K562 (cell line): ENCODE data around the gene CDKN2B-AS1. TPM values are rescaled to one million over a fixed set of nuclear protein-coding genes. Genes with fewer than 3 reads are reported as not detected.

Source experiments
- BMI1 ChIP-seq: fragments of 150-350 bp; IDR thresholded peaks from 2 replicates; pipeline ENCODE4 v1.6.1; 2014; ENCODE audit warnings: low read length
- FIP1L1 ChIP-seq: fragments of 200-400 bp; formaldehyde crosslinking; IDR thresholded peaks from 2 replicates; pipeline ENCODE4 v1.6.1; 2018; ENCODE audit warnings: mild to moderate bottlenecking, low read depth, low read length; ENCODE audit not compliant: poor library complexity, severe bottlenecking
- SETDB1 ChIP-seq: IDR thresholded peaks from one replicate; pipeline ENCODE4 v1.6.1; 2012; ENCODE audit warnings: low read length, control low read depth, inconsistent platforms
- SIRT6 ChIP-seq: IDR thresholded peaks from one replicate; pipeline ENCODE4 v1.6.1; 2012; ENCODE audit warnings: low read depth, mild to moderate bottlenecking, control low read depth, inconsistent platforms, low read length, moderate library complexity
- ZNF253 ChIP-seq: fragments of 250-450 bp; sonication (Bioruptor Pico); conservative IDR thresholded peaks from 2 replicates; pipeline ENCODE4 v1.6.1; 2021; ENCODE audit warnings: mild to moderate bottlenecking
- polyA plus RNA-seq, 8 experiments: library from polyadenylated mRNA; depleted of rRNA in 4 of 8; stranded (reverse) in 5 of 8; unstranded in 3 of 8; fragments of >200 nt; fragmentation: Nextera tagmentation in 2 of 8; fragmentation: Illumina TruSeq in 1 of 8; extraction: Ambion mirVana in 2 of 8; extraction: Trizol in 1 of 8; gene quantifications; 2 replicates each; pipeline versions ENCODE4 v1.2.1 to v1.2.3, GENCODE V29; 2011 to 2014; ENCODE audit warnings: inconsistent platforms in 1 of 8, missing spikeins in 1 of 8
- total RNA-seq, 7 experiments: library from RNA; depleted of rRNA in 6 of 7; stranded (reverse); fragments of >200 nt in 6 of 7; fragmentation: Illumina TruSeq in 2 of 7; extraction: Trizol in 2 of 7; gene quantifications; 2 replicates each; pipeline versions ENCODE4 v1.2.1 to v1.2.3, GENCODE V29; 2011 to 2021; ENCODE audit warnings: low replicate concordance in 1 of 7
- TF ChIP-seq, protein P1 (sequence below), 2 experiments: fragments of 150-350 bp in 1 of 2; IDR thresholded peaks; 2 replicates each; pipeline ENCODE4 v1.6.1; 2012 to 2016; ENCODE audit warnings: low read depth in 2 of 2, low read length in 2 of 2, mild to moderate bottlenecking in 1 of 2, moderate library complexity in 1 of 2
- TF ChIP-seq, protein P2 (sequence below): fragments of 450-650 bp; IDR thresholded peaks from 2 replicates; pipeline ENCODE4 v1.6.1; 2016; ENCODE audit warnings: missing biosample characterization, missing genetic modification characterization
- TF ChIP-seq, protein P3 (sequence below), 3 experiments: fragments of 200-800 bp in 1 of 3; fragments of 250-450 bp in 1 of 3; fragments of 450-650 bp in 1 of 3; sonication (Bioruptor Pico) in 1 of 3; sonication (Bioruptor generic) in 1 of 3; formaldehyde crosslinking in 1 of 3; IDR thresholded peaks; 2 replicates each; pipeline versions ENCODE4 v1.6.1 to v1.8.0; 2016 to 2022; ENCODE audit warnings: mild to moderate bottlenecking in 2 of 3, missing genetic modification characterization in 2 of 3, missing compliant biosample characterization in 1 of 3, moderate library complexity in 1 of 3
- TF ChIP-seq, protein P4 (sequence below): sonication (generic); formaldehyde crosslinking; IDR thresholded peaks from 2 replicates; pipeline ENCODE4 v1.8.1; 2023; ENCODE audit warnings: mild to moderate bottlenecking, missing genetic modification reagents
- TF ChIP-seq, protein P5 (sequence below): fragments of 250-450 bp; sonication (Bioruptor Pico); IDR thresholded peaks from 2 replicates; pipeline ENCODE4 v1.5.0; 2021

The CDKN2B-AS1 gene
- total and polyA plus RNA-seq, 9 of the 15 experiments (the other 6 are each of a cell fraction or from before 2014, with no cell fraction given), result not detected

DNA sequence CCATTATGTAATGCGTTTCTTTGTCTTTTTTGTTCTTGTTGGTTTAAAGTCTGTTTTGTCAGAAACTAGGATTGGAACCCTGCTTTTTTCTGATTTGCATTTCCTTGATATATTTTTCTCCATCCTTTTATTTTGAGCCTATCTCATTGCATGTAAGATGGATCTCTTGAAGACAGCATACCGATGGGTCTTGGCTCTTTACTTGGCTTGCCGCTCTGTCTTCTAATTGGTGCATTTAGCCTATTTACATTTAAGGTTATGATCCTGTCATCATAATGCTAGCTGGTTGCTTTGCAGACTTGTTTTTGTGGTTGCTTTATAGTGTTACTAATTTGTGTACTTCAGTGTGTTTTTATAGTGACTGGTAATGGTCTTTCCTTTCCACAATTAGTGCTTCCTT, 27.8 kb downstream of the CDKN2B-AS1 start (continued):
- TF ChIP-seq, protein P1, sequence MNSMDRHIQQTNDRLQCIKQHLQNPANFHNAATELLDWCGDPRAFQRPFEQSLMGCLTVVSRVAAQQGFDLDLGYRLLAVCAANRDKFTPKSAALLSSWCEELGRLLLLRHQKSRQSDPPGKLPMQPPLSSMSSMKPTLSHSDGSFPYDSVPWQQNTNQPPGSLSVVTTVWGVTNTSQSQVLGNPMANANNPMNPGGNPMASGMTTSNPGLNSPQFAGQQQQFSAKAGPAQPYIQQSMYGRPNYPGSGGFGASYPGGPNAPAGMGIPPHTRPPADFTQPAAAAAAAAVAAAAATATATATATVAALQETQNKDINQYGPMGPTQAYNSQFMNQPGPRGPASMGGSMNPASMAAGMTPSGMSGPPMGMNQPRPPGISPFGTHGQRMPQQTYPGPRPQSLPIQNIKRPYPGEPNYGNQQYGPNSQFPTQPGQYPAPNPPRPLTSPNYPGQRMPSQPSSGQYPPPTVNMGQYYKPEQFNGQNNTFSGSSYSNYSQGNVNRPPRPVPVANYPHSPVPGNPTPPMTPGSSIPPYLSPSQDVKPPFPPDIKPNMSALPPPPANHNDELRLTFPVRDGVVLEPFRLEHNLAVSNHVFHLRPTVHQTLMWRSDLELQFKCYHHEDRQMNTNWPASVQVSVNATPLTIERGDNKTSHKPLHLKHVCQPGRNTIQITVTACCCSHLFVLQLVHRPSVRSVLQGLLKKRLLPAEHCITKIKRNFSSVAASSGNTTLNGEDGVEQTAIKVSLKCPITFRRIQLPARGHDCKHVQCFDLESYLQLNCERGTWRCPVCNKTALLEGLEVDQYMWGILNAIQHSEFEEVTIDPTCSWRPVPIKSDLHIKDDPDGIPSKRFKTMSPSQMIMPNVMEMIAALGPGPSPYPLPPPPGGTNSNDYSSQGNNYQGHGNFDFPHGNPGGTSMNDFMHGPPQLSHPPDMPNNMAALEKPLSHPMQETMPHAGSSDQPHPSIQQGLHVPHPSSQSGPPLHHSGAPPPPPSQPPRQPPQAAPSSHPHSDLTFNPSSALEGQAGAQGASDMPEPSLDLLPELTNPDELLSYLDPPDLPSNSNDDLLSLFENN (IDR thresholded peaks at IDR 0.05; ENCODE audit: low read depth in 2 of 2, low read length in 2 of 2), result no peak
- no peak for TF ChIP-seq SETDB1
- no peak for TF ChIP-seq SIRT6
- TF ChIP-seq, protein P2, sequence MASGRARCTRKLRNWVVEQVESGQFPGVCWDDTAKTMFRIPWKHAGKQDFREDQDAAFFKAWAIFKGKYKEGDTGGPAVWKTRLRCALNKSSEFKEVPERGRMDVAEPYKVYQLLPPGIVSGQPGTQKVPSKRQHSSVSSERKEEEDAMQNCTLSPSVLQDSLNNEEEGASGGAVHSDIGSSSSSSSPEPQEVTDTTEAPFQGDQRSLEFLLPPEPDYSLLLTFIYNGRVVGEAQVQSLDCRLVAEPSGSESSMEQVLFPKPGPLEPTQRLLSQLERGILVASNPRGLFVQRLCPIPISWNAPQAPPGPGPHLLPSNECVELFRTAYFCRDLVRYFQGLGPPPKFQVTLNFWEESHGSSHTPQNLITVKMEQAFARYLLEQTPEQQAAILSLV, result no peak
- TF ChIP-seq, protein P3, sequence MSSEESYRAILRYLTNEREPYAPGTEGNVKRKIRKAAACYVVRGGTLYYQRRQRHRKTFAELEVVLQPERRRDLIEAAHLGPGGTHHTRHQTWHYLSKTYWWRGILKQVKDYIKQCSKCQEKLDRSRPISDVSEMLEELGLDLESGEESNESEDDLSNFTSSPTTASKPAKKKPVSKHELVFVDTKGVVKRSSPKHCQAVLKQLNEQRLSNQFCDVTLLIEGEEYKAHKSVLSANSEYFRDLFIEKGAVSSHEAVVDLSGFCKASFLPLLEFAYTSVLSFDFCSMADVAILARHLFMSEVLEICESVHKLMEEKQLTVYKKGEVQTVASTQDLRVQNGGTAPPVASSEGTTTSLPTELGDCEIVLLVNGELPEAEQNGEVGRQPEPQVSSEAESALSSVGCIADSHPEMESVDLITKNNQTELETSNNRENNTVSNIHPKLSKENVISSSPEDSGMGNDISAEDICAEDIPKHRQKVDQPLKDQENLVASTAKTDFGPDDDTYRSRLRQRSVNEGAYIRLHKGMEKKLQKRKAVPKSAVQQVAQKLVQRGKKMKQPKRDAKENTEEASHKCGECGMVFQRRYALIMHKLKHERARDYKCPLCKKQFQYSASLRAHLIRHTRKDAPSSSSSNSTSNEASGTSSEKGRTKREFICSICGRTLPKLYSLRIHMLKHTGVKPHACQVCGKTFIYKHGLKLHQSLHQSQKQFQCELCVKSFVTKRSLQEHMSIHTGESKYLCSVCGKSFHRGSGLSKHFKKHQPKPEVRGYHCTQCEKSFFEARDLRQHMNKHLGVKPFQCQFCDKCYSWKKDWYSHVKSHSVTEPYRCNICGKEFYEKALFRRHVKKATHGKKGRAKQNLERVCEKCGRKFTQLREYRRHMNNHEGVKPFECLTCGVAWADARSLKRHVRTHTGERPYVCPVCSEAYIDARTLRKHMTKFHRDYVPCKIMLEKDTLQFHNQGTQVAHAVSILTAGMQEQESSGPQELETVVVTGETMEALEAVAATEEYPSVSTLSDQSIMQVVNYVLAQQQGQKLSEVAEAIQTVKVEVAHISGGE (CRISPR knock-in tag; IDR thresholded peaks at IDR 0.05), result no peak
- TF ChIP-seq, protein P4, sequence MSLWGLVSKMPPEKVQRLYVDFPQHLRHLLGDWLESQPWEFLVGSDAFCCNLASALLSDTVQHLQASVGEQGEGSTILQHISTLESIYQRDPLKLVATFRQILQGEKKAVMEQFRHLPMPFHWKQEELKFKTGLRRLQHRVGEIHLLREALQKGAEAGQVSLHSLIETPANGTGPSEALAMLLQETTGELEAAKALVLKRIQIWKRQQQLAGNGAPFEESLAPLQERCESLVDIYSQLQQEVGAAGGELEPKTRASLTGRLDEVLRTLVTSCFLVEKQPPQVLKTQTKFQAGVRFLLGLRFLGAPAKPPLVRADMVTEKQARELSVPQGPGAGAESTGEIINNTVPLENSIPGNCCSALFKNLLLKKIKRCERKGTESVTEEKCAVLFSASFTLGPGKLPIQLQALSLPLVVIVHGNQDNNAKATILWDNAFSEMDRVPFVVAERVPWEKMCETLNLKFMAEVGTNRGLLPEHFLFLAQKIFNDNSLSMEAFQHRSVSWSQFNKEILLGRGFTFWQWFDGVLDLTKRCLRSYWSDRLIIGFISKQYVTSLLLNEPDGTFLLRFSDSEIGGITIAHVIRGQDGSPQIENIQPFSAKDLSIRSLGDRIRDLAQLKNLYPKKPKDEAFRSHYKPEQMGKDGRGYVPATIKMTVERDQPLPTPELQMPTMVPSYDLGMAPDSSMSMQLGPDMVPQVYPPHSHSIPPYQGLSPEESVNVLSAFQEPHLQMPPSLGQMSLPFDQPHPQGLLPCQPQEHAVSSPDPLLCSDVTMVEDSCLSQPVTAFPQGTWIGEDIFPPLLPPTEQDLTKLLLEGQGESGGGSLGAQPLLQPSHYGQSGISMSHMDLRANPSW (CRISPR knock-in tag), result no peak
- TF ChIP-seq, protein P5, sequence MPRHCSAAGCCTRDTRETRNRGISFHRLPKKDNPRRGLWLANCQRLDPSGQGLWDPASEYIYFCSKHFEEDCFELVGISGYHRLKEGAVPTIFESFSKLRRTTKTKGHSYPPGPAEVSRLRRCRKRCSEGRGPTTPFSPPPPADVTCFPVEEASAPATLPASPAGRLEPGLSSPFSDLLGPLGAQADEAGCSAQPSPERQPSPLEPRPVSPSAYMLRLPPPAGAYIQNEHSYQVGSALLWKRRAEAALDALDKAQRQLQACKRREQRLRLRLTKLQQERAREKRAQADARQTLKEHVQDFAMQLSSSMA (CRISPR knock-in tag), result no peak
- TF ChIP-seq ZNF253 (CRISPR knock-in tag), result no peak
- TF ChIP-seq BMI1, result no peak
- TF ChIP-seq FIP1L1, result no peak
